MM.1S (cell line): ENCODE results near the gene KCNG3.

Experiments used
- DNase-seq: peaks from one replicate; pipeline ENCODE4 v3.0.0-alpha.2; 2015
- H2AFZ ChIP-seq: fragments of 300-600 bp; sonication (generic); 2 replicates; pipeline ENCODE4 v1.6.0; 2016; ENCODE audit warnings: antibody characterized with exemption, low read length
- H3F3A ChIP-seq: fragments of 300-600 bp; sonication (generic); 2 replicates; pipeline ENCODE4 v1.6.1; 2016; ENCODE audit warnings: mild to moderate bottlenecking, antibody characterized with exemption, low read length, moderate library complexity, mixed read lengths; ENCODE audit not compliant: insufficient read depth
- H3K27ac ChIP-seq: fragments of 300-600 bp; sonication (generic); 2 replicates; pipeline ENCODE4 v1.5.1; 2016; ENCODE audit warnings: mild to moderate bottlenecking, low read length
- H3K27me3 ChIP-seq: fragments of 300-600 bp; sonication (generic); replicated peaks from 2 replicates; pipeline ENCODE4 v1.6.0; 2016; ENCODE audit warnings: low read length; ENCODE audit not compliant: insufficient read depth
- H3K36me3 ChIP-seq: fragments of 300-600 bp; sonication (generic); replicated peaks from 2 replicates; pipeline ENCODE4 v1.6.1; 2016; ENCODE audit warnings: mild to moderate bottlenecking, low read length, mixed read lengths; ENCODE audit not compliant: insufficient read depth
- H3K4me1 ChIP-seq: fragments of 300-600 bp; sonication (generic); 2 replicates; pipeline ENCODE4 v1.6.1; 2016; ENCODE audit warnings: low read length, mixed read lengths
- H3K4me2 ChIP-seq: fragments of 300-600 bp; sonication (generic); 2 replicates; pipeline ENCODE4 v1.6.0; 2016; ENCODE audit warnings: low read depth, low read length
- H3K4me3 ChIP-seq: fragments of 300-600 bp; sonication (generic); 2 replicates; pipeline ENCODE4 v1.5.1; 2016; ENCODE audit warnings: low read length, mixed read lengths
- H3K79me2 ChIP-seq: fragments of 300-600 bp; sonication (generic); 2 replicates; pipeline ENCODE4 v1.6.1; 2016; ENCODE audit warnings: mixed run types, low read length, mixed read lengths
- H3K9ac ChIP-seq: fragments of 300-600 bp; sonication (generic); 2 replicates; pipeline ENCODE4 v1.6.1; 2016; ENCODE audit warnings: low read length, mixed read lengths
- H3K9me2 ChIP-seq: fragments of 300-600 bp; sonication (generic); replicated peaks from 2 replicates; pipeline ENCODE4 v1.6.1; 2016; ENCODE audit warnings: mild to moderate bottlenecking, low read length, mixed read lengths; ENCODE audit not compliant: insufficient read depth
- H3K9me3 ChIP-seq: fragments of 300-600 bp; sonication (generic); replicated peaks from 2 replicates; pipeline ENCODE4 v1.6.1; 2016; ENCODE audit warnings: mild to moderate bottlenecking, low read length, mixed read lengths; ENCODE audit not compliant: insufficient read depth
- H4K20me1 ChIP-seq: fragments of 300-600 bp; sonication (generic); 2 replicates; pipeline ENCODE4 v1.6.1; 2016; ENCODE audit warnings: mild to moderate bottlenecking, low read length, moderate library complexity, mixed read lengths; ENCODE audit not compliant: insufficient read depth
- CTCF ChIP-seq: fragments of 300-600 bp; sonication (generic); IDR thresholded peaks from 2 replicates; pipeline ENCODE4 v1.5.1; 2016; ENCODE audit warnings: antibody characterized with exemption, low read length, mixed read lengths
- EZH2 ChIP-seq: fragments of 300-600 bp; sonication (generic); optimal IDR thresholded peaks from 2 replicates; pipeline ENCODE3; 2017; ENCODE audit warnings: low read depth, mild to moderate bottlenecking, antibody characterized with exemption, low read length, mixed read lengths
- EZH2phosphoT487 ChIP-seq: fragments of 300-600 bp; sonication (generic); IDR thresholded peaks from 2 replicates; pipeline ENCODE4 v1.6.1; 2018; ENCODE audit warnings: antibody characterized with exemption, low read length

KCNG3 gene

DNA sequence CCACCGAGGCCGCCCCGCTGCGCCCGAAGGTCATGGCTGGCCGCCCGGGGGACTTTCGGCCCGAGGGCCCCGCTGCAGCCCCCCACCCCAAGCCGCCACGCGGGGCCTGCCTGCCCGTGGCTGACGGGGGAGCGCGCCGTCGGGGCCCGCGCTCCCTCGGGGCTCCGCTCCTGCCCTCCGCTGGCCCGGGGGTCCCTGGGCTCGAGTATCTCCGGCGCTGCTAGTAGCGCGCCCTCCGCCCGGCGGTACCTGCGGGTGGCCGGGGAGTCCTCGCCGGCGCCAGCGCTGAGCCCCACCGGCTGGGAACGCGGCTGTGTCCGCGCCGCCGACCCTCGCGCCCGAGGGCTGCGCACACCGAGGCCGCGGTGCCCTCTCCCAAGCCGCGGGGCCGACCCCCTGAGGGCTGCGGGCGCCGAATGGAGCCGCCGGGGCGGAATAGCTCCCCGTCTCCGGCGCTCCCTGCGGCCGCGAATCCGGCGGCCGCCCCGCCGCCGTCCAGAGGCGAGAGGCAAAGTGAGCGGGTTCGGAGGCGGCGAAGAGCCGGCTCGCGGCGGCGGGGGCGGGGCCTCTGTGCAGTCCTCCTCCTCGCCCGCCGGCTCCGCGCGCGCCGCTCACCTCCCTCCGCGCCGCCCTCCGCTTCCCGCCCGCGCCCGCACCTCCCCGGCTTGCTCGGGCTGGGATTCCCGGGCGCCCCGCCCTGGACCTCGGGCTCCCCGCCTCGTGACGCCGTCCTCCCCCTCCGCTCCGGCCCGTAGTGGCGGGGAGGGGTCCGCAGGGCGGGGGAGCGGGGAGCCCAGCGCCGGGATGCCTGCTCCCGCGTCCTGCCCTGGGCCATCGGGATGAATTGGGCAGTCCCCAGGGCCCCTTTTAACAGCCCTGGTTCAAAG is at the start of gene KCNG3:
KCNG3 (minus strand) TSS at position 515 of the 887 bp plus-strand sequence; CDS start at position 34, 481 bp downstream.
- Histone ChIP-seq H2AFZ (peak within 1 kb of the TSS; percentile 95), H3F3A (peaks cover 9% of the 10 kb centered on the region; the same call in 1 of the 2 replicates), H3K27me3 (no peaks in the 10 kb centered on the region), H3K4me2 (peak within 1 kb of the TSS; percentile 99), H3K9me2 (no peaks in the 10 kb centered on the region), H3K79me2 (no peaks in the 10 kb centered on the region), H3K4me1 (peaks cover 9% of the 10 kb centered on the region; the same call in 1 of the 2 replicates), H3K9me3 (no peaks in the 10 kb centered on the region), H3K9ac (peak within 1 kb of the TSS; percentile 70), H3K36me3 (no peaks in the 10 kb centered on the region), H3K4me3 (peak within 1 kb of the TSS; percentile 96), H4K20me1 (no peaks in the 10 kb centered on the region), H3K27ac (peak within 1 kb of the TSS; percentile 51; the same call in 1 of the 2 replicates)
- DNase-seq: peak; percentile 77
- TF ChIP-seq CTCF (no peak), EZH2phosphoT487 (no peak), EZH2 (no peak)

GRCh38 chr2:42542871-42543270 is 49.1 kb upstream of the KCNG3 start:
- no peak overlapping the region for H3K4me3 ChIP-seq
- no peaks in the 10 kb centered on the region for H3K36me3 ChIP-seq
- no peak overlapping the region for H2AFZ ChIP-seq
- TF ChIP-seq EZH2phosphoT487 (no peak), EZH2 (no peak), CTCF (no peak)
- H3K9ac ChIP-seq: no peak overlapping the region
- H3K27ac ChIP-seq: no peak overlapping the region
- no peaks in the 10 kb centered on the region for H3F3A ChIP-seq
- no peaks in the 10 kb centered on the region for H3K9me2 ChIP-seq
- no peak overlapping the region for H3K4me2 ChIP-seq
- no peaks in the 10 kb centered on the region for H3K4me1 ChIP-seq
- no peaks in the 10 kb centered on the region for H3K9me3 ChIP-seq
- no peaks in the 10 kb centered on the region for H3K79me2 ChIP-seq
- H3K27me3 ChIP-seq: no peaks in the 10 kb centered on the region
- no peaks in the 10 kb centered on the region for H4K20me1 ChIP-seq
- DNase-seq: no peak

GRCh38 chr2:42537493-42537892 is 43.7 kb upstream of the KCNG3 start:
- H3K9me2 ChIP-seq: no peaks in the 10 kb centered on the region
- no peaks in the 10 kb centered on the region for H3K36me3 ChIP-seq
- DNase-seq: no peak
- H3K27me3 ChIP-seq: no peaks in the 10 kb centered on the region
- TF ChIP-seq CTCF (no peak), EZH2 (no peak), EZH2phosphoT487 (no peak)
- H3K4me3 ChIP-seq: no peak overlapping the region
- H4K20me1 ChIP-seq: no peaks in the 10 kb centered on the region
- H3K4me1 ChIP-seq: no peaks in the 10 kb centered on the region
- H3K9ac ChIP-seq: no peak overlapping the region
- H3K9me3 ChIP-seq: no peaks in the 10 kb centered on the region
- H3K4me2 ChIP-seq: no peak overlapping the region
- H3K79me2 ChIP-seq: no peaks in the 10 kb centered on the region
- no peak overlapping the region for H3K27ac ChIP-seq
- H3F3A ChIP-seq: no peaks in the 10 kb centered on the region
- H2AFZ ChIP-seq: no peak overlapping the region
